Lower lobe of right lung (tissue), 2 donors: Measurements from ENCODE around the gene DPEP1. TPM values are rescaled to one million over a fixed set of nuclear protein-coding genes. Genes with fewer than 3 reads are reported as not detected.

ENCODE experiments used
- ATAC-seq, 2 donors: fragments of 200-7000 bp; cut with Tn5 transposase; one replicate each; pipeline ENCODE4 v1.9.1; 2020 to 2022; ENCODE audit warnings: mild to moderate bottlenecking in 2 of 2, moderate library complexity in 2 of 2
- DNase-seq: peaks from one replicate; pipeline ENCODE4 v3.0.0-alpha.2; 2020
- H3K27ac ChIP-seq: fragments of 200-600 bp; one replicate; pipeline ENCODE4 v1.8.0; 2022
- H3K27me3 ChIP-seq: fragments of 200-600 bp; one replicate; pipeline ENCODE4 v1.8.0; 2022; ENCODE audit warnings: low read depth
- H3K36me3 ChIP-seq: fragments of 200-600 bp; one replicate; pipeline ENCODE4 v1.8.0; 2022; ENCODE audit warnings: mild to moderate bottlenecking
- H3K4me1 ChIP-seq: fragments of 200-600 bp; one replicate; pipeline ENCODE4 v1.8.0; 2022
- H3K4me3 ChIP-seq: fragments of 200-600 bp; one replicate; pipeline ENCODE4 v1.8.0; 2022; ENCODE audit warnings: mild to moderate bottlenecking
- H3K9me3 ChIP-seq: fragments of 200-600 bp; one replicate; pipeline ENCODE4 v1.8.0; 2022
- CTCF ChIP-seq: fragments of 200-600 bp; IDR thresholded peaks from one replicate; pipeline ENCODE4 v1.8.0; 2022; ENCODE audit warnings: antibody characterized with exemption, mild to moderate bottlenecking
- intact Hi-C: fragments of 100-400 bp; cut with DNase I; formaldehyde crosslinking; loops from one replicate; pipeline ENCODE4 v1.11.0; 2022
- total RNA-seq: library from RNA; stranded (reverse); fragmentation: NEBNext Ultra II Directional; extraction: Animal tissue kit (Norgen Biotek cat#: 25700); gene quantifications from one replicate; pipeline ENCODE4 v1.2.1, GENCODE V29; 2021
- donor health status: DM: no; HTN: yes; CAD: no; lungs with severe emphysema.

The DPEP1 gene
- total RNA-seq, 1 donor from 2014 or later = 0.59 TPM

GRCh38 chr16:89686520-89687091 lies 73.2 kb downstream of the DPEP1 start, which contains the start of gene CDK10:
TSS of gene CDK10 (plus strand) at chr16:89686689. CDS start at chr16:89686711, 22 bp downstream.
- H3K4me3 ChIP-seq = peak within 1 kb of the TSS; percentile 98
- peak; percentile 88 for DNase-seq
- TF ChIP-seq CTCF = no peak
- peaks cover 11% of the 10 kb centered on the region for H3K4me1 ChIP-seq
- no peaks in the 10 kb centered on the region for H3K27me3 ChIP-seq
- H3K36me3 ChIP-seq = peaks cover 14% of the 10 kb centered on the region
- intact Hi-C loops = no loop called here
- H3K9me3 ChIP-seq = no peaks in the 10 kb centered on the region
- H3K27ac ChIP-seq = peak within 1 kb of the TSS; percentile 83
- peak; percentile 94 to 97 for ATAC-seq

- Histone ChIP-seq H3K9me3 (no peaks in the 10 kb centered on the region), H3K4me3 (peak overlapping the region; percentile 98), H3K27me3 (no peaks in the 10 kb centered on the region), H3K27ac (peak overlapping the region; percentile 83), H3K4me1 (peaks cover 11% of the 10 kb centered on the region), H3K36me3 (peaks cover 21% of the 10 kb centered on the region)
- DNase-seq = peak; percentile 57
- intact Hi-C loops = no loop called here
- peak; percentile 57 to 64 for ATAC-seq
- TF ChIP-seq CTCF = no peak
Measured at GRCh38 chr16:89687092-89687940, 73.9 kb downstream of the DPEP1 start.

Other genes starting within 250 kb of the DPEP1 start
- 127 TPM for gene ANKRD11, start 123.1 kb upstream of the DPEP1 start, total RNA-seq
- 98.8 TPM for gene SPG7, start 105.2 kb upstream of the DPEP1 start, total RNA-seq
- 1,727 TPM for gene RPL13, start 53.0 kb upstream of the DPEP1 start, total RNA-seq
- 0.35 TPM for gene CPNE7, start 37.9 kb upstream of the DPEP1 start, total RNA-seq
- gene CHMP1A, start 44.1 kb downstream of the DPEP1 start, total RNA-seq = 70.4 TPM
- 9.7 TPM for gene SPATA33, start 44.2 kb downstream of the DPEP1 start, total RNA-seq
- 79.6 TPM for gene CDK10, start 73.0 kb downstream of the DPEP1 start, total RNA-seq
- 10.3 TPM for gene SPATA2L, start 88.1 kb downstream of the DPEP1 start, total RNA-seq
- gene VPS9D1, start 107.3 kb downstream of the DPEP1 start, total RNA-seq = 15.6 TPM
- gene ZNF276, start 107.9 kb downstream of the DPEP1 start, total RNA-seq = 33.2 TPM
- gene FANCA, start 203.0 kb downstream of the DPEP1 start, total RNA-seq = 7.9 TPM
- gene SPIRE2, start 214.8 kb downstream of the DPEP1 start, total RNA-seq = 15.8 TPM